ENCODE measurements around the gene INTS7.

INTS7 gene

DNA sequence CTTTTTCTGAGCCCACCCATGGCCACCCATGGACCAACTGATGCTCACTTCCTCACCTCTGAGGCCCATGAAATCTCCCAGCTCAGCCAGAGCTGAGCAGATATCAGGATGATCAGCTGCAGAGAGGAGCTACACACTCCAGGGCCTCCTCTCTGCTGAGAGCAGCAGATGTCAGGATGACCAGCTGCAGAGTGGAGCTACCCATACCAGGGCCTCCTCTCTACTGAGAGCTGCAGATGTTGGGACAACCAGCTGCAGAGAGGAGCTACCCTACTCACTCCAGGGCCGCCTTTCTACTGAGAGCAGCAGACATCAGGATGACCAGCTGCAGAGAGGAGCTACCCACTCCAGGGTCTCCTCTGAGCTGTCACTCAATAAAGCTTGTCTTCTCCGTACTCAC, 133.4 kb downstream of the INTS7 start:
- DNase-seq, result no peak

DNA sequence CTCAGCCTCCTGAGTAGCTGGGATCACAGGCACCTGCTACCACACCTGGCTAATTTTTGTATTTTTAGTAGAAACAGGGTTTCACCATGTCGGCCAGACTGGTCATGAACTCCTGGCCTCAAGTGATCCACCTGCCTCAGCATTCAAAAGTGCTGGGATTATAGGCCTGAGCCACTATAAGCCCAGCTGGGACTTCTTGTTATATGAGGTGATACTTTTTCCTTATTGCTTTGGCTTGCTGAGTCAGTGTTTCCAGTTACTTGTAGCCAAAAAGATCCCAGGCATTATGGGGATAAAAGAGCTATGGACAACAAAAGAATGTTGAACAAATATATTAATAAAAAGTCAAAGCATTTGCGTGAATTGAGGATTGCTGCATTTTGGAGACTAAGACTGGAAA, 134.9 kb downstream of the INTS7 start:
- DNase-seq, result no peak

GRCh38 chr1:211896958-211897357, 138.4 kb downstream of the INTS7 start:
- no peak for DNase-seq

DNA sequence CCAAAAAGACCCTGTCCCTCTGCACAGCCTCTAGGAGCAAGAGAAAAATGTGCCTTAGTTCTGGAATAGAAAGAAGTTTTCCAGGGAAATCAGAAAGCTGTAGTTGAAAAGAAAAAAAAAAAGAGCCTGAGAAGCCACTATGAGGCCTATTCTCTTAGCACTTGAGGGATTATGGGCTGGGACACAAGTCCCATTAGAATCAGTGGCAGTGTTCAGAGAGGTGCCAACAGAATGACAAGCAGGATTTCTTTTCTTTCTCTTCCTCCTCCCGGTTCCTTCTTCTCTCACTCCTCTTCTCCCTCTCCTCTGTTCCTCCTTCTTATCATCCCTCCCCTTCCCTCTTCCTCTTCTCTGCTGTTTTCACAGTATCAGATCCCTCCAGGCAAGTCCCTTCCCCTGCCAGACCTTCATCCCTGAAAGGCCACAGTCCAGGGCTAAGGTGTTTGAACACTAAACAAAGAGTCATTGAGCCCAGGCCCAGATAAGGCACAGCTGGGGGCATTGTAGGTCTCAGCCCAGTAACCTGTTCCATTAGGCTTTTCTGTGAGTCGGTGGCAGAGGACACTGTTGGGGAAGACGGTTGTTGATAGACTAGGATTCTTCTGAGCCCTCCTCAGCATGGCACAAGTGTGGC, 140.1 kb downstream of the INTS7 start:
- DNase-seq, result no peak

- DNase-seq, result no peak
Measured at GRCh38 chr1:211894312-211894711, 141.0 kb downstream of the INTS7 start.

- no peak for DNase-seq
Measured at GRCh38 chr1:211893260-211893659, 142.1 kb downstream of the INTS7 start.

DNA sequence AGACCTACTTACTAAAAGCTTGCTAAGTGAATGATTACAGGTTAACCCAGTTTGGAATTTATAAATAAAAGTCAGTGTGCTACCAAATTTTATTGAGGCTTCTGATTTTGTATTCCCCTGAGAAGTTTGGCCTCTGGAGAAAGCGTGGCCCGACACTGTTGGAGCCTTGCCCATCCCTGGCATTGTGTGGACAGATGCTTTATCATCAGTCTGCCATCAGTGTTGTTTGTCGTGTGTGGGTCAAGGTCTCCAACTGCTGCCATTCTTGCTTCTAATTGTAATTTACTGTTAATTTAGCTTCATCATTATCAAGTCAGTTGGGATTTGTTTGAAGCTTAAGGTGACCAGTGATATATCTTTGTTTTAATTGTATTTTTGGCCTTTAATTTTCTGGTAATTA, 142.8 kb downstream of the INTS7 start:
- DNase-seq, result no peak

- no peak for DNase-seq
Measured at GRCh38 chr1:211891708-211892107, 143.6 kb downstream of the INTS7 start.
